Non-pigmented ciliary epithelial cell (primary cell): ENCODE data around the gene TGM2.

Experiments used
- DNase-seq: peaks from one replicate; pipeline ENCODE4 v3.0.0-alpha.2; 2010; ENCODE audit warnings: low read depth

Gene TGM2

DNA sequence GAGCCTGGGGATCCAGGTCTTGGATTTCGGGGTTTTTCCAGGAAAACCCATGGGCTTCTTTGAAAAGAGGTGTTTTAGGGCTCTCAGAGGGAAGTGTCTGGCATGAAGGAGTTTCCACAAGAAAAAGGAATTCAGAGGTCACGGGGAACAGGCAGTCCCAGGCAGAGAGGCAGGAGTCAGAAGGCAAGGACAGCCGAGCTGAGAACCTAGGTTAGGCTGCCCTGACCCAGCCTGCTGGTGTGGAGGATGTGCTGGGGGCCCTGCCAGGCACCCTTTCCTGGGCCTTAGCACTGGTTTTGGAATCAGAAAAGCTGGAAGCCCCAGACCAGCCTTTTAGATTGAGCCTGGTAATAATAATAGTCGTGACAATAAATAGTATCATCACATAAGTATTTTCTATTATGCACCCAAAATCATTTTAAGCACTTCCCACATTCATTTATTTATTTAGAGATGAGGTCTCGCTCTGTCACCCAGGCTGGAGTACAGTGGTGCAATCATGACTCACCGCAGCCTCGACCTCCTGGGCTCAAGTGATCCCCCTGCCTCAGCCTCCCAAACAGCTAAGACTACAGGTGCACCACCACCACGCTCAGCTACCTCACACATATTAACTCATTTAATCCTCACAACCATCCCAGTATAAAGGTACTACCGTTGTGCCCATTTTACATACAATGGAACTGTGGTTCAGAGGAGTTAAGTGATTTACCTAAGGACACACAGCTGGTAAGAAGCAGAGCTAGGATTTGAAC, 19.9 kb downstream of the TGM2 start:
- no peak for DNase-seq

DNA sequence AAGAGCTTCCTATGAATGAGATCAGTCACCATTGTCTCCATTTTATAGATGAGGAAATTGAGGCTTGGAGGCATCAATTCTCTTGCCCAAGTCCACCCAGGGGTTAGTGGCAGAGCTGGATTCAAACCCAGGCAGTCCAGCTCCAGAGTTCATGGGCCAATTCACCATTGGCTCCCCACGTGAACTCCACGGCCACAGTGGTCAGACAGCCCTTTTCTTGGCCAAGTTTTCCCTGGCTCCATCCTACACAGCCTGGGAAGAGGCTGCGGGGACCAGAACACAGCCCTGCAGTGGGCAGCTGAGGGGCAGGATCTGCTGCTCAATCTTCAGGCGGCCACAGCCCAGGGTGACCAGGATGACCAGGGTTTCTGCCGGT, 20.5 kb downstream of the TGM2 start:
- DNase-seq: no peak

DNA sequence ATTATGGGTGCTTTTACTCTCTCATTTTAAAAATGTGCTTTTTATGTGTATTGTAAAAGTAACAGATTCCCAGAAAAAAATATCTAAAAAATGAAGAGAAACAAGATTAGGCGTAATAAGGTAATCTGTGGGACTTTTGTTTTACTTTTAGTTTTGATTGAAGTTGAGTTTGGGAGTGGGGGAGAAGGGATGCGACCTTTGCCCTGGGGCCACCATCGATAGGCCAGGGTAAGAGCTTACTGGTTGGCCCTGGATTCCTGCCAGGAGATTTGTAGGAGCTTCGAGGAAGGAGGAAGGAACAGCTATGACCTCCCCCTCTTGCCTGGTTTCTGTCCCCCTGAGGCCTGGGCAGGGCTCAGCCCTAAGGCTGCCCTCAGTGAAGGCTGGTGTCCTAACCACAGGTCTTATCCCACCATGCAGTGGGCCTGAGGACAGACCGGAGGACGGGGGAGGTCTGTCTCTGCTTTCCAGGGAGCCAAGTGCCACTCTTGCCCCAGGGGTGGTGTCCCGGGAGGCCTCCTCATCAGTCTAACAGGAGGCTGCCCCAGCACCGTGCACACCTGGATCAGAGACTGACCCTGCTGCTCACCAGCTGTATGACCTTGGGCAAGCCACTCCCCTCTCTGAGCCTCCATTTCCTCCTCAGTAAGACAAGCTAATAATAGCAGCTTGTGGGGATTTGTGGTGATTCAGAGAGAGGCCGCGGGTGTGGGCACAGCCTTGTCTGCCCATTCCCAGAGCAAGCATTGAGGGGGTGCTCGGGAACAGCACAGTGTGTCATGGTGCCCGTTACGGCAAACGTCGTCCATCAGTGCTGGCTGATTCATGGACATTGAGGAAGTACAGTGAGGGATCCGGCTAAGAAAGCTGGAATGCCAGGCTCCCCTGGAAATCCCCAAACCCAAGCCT, 21.2 kb downstream of the TGM2 start:
- DNase-seq: peak; percentile 60

DNA sequence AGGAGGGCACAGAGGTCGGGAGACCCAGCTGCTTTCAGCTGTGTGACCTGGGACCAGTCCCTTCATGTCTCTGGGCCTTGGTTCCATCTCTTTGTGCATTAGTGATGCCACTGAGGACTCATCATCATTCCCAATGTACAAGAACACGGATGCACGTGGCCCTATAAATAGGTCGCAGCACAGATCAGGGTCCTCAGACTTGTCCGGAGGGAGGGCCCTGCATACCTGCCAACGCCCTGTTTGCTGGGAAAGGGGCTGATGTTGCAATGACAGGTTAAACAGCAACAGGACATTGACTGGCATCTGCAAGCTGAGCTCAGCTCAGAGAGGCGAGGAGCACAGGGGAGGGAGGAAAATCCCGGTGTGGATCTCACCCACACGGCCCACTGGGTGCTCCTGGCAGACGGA, 21.8 kb downstream of the TGM2 start:
- DNase-seq: no peak

DNA sequence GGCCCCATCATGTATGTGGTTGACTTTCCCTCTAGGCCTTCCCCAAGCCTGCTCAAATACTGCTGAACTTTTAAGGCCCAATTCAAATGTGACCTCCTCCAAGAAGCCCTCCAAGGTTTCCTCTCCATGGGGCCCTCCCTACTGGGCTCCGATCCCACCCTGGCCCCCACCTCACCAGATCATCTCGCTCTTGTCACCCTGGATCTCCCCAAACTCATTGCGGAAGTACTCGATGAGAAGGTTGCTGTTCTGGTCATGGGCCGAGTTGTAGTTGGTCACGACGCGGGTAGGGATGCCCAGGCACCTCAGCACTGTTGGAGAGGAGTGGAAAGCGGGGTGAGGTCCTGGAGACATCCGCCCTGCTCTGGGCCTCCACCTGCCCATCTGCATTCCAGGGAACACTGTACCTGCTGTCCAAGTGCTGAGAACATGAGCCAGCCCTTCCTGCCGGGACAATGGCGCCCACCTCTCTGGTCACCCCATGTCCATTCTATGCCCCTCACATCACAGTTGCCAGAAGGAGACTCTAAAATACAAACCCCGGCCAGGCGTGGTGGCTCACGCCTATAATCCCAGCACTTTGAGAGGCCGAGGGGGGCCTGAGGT, 23.1 kb downstream of the TGM2 start:
- DNase-seq: no peak

DNA sequence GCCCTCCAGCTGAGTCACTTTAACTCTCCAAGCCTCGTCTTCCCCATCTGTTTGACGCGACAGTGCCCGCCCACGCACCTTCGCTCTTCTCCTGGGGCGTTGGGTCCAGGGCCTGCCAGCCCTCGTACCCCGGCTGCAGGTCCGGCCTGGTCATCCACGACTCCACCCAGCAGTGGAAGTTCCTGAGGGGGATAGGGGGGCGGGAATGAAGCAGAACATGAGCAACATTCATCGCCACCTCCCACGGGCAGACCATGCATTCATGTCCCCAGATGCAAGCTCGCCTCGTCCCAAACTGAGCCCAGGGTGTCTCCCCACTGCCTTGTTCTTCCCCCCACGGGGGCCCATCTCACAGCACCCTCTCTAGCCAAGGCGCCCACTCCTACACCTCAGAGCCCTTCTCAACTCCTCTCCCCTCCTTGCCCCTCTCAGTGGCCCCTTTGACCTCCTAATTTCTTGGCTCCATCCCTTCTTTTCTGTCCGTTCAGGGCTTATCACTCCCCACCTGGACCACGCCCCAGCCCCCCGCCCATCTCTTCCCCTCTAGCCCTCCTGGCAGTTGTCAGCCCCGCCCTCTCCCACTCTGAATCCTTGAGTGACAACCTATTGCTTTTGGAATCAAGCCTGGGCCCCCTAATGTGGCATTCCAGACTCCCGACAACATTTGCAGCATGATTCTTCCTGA, 23.7 kb downstream of the TGM2 start:
- DNase-seq: no peak

DNA sequence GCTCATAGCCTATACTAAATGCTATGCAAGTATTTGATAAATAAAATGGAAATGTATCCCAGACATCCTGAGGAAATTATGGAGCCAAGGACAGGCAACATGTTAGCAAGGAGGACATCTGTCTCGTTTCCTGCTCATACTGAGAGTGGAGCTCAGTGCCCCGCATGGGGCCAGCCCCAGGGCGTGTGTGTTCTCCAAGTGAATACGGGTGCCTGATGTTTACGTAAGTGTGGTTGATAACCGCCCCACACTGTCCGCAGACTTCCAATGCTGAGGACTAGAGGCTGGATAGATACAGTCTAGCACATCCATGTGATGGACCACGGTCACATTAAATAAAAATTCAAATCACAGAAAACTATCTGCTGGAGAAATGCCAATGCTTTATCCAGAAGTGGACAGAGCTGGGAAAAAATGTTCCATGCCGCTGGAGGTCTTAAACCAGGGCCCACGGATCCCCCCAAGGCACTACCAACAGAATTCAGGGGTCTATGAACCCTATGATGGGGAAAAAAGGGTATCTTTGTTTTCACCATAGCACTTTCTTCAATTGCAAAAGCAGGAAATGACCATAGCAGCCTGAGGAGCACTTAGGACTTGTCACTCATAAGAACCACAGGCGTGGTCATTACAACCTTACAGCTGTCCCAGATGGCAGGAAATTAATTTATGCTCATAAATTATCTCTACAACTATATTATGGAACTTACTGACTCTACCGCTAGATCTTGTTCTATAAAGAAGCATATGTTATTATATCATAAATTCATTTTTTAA, 24.9 kb downstream of the TGM2 start:
- no peak for DNase-seq

DNA sequence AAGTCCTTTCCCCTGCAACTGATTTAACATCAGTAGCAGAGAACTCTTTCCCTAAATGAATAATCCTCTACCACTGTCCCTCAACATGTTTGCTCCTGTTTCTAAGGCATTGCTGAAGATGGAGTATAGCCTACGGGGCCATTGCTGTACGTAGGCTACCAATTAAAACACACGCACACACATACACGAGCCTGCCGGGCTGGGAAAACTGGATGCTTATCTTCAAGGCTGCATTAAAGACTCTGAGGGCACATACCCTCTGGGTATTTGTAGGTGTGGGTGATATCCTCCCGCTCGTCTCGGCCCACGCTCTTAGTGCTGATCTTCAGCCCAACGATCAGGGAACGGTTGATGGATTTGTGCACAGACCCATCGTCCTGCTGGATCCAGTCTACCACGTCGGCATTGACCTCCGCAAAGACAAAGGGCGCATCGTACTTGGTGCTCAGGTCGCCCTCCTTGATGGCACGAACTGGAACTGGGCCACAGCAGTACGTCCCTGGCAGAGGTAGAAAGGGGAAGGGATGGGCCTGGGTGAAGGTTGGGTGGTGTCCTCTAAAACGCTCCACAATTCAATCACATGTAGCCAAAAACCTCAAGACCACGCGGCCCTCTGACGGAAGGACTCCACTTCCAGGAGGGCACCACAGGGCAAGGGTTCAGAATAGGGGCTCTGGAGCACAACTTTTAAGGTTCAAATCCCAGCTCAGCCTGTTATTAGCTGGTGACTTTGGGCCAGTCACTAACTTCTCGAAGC, 25.7 kb downstream of the TGM2 start:
- no peak for DNase-seq

DNA sequence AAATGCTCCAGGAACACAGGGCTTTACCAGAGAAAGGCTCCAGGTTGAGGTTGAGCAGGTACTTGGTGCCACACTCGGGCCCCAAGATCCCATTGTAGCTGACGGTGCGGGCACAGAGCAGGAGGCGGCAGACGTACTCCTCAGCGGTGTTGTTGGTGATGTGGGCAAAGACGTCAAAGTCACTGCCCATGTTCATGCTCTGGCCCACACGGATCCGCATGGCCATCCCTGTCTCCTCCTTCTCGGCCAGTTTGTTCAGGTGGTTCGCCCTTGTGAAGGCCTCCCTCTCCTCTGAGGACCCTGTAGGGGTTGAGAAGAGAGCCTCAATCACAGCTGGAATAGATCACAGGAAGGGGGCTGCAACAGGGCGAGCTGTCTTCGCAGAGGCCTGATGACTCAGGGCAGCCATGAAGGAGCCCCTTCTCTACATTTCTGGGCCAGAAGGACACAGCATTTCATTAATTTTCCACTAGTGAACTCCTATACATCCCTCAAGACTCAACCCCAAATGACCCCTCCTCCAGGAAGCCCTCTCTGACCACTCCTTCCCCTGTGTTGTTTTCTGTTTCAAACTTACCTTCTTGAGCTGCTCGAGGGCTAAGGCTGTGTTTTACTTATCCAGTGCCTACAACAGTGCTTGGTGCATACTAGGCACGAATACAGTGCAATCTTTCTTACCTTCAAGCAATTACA, 26.8 kb downstream of the TGM2 start:
- DNase-seq: no peak

DNA sequence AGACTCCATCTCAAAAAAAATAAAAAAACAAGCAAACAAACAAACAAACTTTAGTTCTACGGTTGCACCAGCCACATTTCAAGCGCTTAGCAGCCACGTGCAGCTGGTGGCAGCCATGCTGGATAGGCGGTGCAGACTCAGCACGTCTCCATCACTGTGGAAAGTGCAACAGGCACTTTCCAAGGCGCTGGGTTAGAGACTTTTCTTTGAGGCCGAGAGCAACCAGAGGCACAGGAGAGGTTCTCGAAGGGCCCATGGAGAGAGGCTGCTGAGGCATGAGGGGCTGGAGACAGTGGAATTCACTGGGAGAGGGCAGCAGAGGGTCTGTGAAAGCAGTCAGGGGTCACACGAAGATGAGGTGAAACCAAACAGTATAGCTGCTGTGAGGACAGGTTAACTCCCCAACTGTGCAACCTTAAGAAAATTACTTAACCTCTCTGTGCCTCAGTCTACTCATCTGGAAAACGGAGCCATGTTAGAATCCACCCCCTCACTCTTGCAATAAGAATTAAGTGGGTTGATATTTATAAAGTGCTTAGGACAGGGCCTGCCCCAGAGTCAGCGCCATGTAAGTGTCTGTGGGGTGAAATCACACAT, 27.5 kb downstream of the TGM2 start:
- no peak for DNase-seq

DNA sequence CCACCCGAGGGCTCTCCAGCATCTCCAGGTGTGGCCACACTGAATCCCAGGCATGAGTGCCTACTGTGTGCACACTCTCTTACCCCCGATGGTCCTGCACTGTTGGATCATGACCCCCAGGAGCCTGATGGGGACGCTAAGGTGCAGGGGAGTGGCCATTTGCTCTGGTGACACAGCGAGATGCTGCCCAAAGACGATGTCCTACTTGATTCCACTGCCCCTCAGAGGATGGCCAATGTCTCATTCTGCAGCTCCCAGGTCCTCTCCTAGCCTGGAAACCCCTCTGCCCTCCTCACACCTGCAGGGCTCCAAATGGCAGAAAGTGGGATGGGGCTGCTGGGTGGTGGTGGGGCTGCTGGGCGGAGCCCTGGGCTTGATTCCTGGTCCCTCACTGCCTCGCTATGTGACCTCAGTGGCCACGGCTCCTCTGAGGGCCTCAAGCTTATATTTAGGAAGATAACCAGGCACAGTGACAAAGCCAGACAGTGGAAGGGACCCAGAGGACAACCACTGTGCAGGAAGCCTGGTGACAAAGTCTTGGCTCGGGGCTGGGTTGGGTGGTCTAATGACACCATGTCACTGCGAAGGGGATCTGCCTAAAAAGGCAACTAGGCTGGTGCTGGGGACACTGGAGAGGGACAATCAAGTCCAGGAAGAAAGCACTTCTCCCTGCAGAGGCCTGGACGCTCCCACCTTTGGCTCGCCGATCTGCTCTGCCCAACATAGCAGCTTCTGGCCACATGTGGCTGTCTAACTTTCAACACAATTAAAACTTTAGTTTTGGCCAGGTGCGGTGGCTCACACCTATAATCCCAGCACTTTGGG, 28.4 kb downstream of the TGM2 start:
- no peak for DNase-seq

DNA sequence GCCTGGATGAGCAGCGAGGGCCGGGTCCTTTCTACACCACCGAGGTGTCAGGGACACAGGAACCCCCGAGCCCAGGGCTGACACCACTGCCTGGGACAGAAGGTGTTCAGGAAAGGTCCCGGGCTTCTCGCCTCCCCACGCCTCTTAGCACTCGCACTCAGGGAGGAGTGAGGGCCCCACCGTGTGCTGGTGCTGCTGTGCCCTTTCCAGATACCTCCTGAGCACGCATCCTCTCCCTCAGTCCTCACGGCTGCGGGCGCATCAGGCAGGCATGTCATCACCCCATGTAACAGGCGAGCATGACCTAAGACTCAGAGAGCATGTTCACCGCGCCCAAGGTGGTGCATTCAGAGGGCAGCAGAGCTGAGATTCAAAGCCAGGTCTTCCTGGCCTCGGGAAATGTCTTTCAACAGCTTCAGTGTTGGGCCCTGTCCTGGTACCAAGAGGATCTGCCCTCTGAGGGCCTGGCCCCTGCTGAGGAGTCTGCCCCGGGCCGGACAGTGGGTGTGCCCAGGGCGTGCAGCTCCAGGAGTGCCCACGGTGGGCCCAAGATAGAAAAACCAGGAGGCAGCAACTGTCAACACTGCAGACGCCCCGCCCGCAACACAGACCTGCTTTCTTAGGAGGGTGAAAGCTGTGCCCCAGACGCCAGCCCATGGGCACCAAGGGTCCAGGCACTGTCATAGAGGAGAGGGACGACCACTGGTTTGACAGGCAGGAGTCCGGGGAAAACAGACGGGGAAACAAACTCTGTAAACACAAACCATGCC, 29.2 kb downstream of the TGM2 start:
- DNase-seq: no peak

DNA sequence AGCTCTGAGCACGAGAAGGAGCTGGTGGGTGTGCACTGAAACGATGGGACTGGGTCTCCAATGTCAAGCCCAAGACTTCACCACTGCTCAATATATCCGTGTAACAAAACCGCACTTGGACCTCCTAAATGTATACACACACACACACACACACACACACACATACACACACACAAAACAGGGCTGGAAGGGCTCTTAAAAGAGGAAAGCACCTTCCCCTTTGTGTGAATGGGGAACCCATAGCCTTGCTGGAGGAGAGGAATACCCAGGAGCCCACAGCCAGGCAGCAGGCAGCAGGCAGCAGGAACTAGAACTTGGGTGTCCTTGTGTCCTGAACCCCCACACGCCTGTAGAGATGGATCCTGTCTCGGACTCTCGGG, 29.8 kb downstream of the TGM2 start:
- no peak for DNase-seq

DNA sequence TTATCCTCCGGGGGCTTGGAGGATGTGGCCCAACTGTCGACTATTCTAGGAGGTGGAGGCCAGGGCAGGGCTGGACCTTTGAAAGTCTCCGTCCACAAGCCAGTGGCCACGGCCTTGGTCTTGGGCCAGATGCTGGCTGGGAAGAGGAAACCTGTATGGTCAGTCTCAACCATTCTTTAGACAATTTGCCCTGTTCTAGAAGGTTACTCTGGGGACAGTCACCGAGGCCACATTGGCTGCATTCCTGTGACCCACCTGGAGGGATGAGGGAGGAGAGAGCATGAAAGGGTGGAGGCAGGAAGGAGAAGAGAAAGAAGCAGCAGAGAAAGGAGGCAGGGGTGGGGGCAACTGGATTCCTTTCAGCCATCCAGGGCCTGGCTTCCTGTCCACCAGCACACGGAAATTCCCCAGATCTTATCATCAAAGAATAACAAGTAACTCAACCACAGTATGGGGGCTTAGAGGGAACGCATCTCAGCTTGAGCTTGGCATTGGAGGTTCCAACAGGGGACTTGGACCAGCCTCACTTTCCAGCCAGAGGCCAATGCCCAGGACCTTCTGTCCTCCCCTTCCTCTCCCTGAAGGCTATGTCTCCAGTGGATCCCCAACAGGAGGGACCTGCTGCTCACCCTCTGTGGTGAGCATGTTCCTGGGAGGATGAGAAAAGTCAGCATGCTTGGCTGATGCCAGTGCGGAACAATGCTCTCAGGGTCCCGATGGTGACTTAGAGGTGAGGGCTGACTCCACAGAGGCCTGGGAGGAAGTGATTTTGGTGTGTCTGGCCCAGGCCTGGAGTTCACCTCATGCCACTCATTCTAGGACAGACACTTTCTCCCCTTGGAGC, 30.4 kb downstream of the TGM2 start:
- DNase-seq: peak; percentile 78

DNA sequence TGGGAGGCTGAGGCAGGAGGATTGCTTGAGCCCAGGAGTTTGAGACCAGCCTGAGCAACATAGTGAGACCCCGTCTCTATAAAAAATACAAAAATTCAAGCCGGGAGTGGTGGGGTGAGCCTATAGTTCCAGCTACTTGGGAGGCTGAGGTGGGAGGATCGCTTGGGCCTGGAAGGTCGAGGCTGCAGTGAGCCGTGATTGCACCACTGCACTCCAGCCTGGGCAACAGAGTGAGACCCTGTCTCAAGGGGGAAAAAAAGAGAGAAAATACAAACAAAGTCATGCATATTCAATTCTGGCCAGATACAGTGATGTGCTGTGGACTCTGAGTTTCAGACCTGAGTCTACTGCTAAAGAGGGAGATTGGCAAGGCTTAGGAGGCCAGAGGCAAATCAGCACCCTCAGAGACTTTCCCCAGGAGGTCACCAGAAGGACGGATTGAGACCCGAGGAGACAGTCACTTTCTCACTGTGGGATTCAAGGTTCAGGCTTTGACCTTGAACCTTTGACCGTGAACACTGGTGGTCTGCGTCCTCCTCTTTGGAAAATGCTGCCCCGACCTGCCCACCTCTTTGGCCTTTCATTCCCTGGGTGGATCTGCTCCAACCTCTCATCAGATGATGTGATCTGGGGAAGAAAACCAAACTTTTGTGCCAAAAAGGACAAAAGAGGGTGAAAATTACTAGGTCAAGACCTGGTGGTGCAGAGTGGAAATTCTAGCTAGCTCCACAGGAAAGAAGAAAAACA, 31.2 kb downstream of the TGM2 start:
- no peak for DNase-seq

DNA sequence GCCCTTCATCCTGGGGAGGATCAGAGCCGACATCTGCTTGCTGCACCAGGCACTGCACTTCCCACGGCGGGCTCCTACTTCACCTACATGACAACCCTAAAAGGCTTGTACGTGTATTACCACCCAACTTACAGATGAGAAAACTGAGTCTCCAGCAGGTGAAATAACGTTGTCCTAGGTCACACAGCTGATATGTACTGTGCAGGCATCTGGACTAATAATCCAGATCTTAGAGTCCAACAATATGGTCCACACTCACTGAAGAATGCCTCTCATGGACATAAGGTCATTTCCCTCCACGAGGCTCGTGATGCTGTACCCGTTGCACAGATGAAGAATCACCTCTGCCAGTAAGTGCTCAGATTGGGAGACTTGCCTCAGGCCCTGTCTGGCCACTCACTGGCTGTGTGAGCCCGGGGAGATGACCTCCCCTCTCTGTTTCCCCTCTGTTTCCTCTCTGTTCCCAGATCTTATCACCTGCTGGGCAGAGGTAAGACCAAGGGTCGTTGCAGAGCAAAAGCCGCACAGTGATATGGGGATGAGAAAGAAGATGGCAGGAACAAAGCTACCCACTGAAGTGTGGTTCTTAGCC, 32.1 kb downstream of the TGM2 start:
- DNase-seq: no peak
